Panc1 (cell line): Measurements from ENCODE around the gene KIFC3.

Source experiments
- CTCF ChIP-seq: fragments of 450-650 bp; IDR thresholded peaks from 2 replicates; pipeline ENCODE4 v1.5.1; 2017; ENCODE audit warnings: mild to moderate bottlenecking
- POLR2AphosphoS5 ChIP-seq: IDR thresholded peaks from 2 replicates; pipeline ENCODE4 v1.6.1; 2012; ENCODE audit warnings: mild to moderate bottlenecking, low read depth, low read length, moderate library complexity

DNA sequence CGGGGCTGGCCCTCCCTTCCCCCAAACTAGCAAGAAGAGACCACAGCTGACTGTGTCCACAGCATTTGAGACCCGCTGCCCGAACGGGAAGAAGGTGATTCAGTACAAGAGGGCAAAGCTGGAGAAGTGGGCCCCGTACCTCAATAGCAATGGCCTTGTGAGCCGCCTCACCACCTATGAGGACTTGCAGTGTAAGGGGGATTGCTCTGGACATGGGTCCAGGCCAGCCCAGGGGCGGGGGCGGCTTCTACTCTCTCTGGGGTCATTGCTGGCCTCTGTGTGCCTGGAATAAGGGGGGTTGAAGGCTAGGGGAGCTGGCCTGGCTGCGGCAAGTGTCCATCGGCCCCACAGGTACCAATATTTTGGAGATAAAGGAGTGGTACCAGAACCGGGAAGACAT lies 79.6 kb downstream of the KIFC3 start:
- TF ChIP-seq POLR2AphosphoS5 = no peak
- no peak for TF ChIP-seq CTCF
